ENCODE results near the gene CHIT1. TPM values are rescaled to one million over a fixed set of nuclear protein-coding genes. Genes with fewer than 3 reads are reported as not detected.

CHIT1 gene
- total and polyA plus RNA-seq, 9 of the 15 experiments (the other 6 are each of a cell fraction or from before 2014, with no cell fraction given): not detected

DNA sequence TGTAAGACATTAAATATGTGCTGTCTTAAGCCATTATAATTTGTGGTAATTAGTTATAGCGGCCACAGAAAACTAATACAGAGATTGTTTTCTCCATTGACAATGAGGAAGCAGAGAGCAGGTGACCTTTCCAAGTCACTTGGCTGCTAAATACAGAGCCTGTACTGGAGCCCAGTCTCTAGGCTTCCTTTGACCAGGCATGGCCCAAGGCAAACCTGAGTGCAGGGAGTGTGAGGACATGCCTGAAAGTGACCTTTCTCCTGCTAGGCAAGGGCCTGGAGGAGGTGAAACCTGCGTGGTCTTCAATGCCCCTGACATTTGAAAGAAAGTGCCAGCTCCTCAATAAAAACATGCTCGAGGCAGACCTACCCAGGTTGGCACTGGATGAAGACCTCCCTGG is 30.5 kb downstream of the CHIT1 start:
- in situ Hi-C loops (cut with MboI): no loop called here
- Histone ChIP-seq H2AFZ (ENCODE audit: low read depth, low read length) (no peak overlapping the region), H3K36me3 (ENCODE audit: control insufficient read depth, insufficient read depth, low read length) (no peaks in the 10 kb centered on the region), H3K79me2 (ENCODE audit: control insufficient read depth, insufficient read depth, low read length) (no peaks in the 10 kb centered on the region), H3K4me3 (no peak overlapping the region), H3K9me3 (replicated peaks; ENCODE audit: control insufficient read depth, insufficient read depth, low read depth, low read length) (no peaks in the 10 kb centered on the region), H3K4me2 (ENCODE audit: insufficient read depth, low read length) (no peak overlapping the region), H3K4me1 (replicated peaks in 1 of 2; ENCODE audit: control insufficient read depth in 2 of 2, insufficient read depth in 2 of 2, low read length in 2 of 2) (no peaks in the 10 kb centered on the region), H3K9me1 (ENCODE audit: control insufficient read depth, insufficient read depth, low read length) (no peaks in the 10 kb centered on the region), H3K27me3 (ENCODE audit: control insufficient read depth in 2 of 2, insufficient read depth in 2 of 2, low read length in 2 of 2) (peaks cover 33 to 41% of the 10 kb centered on the region in 2 experiments; a peak in 4 of 5 replicates), H4K20me1 (replicated peaks; ENCODE audit: control insufficient read depth, insufficient read depth, low read length) (no peaks in the 10 kb centered on the region; the same call in 1 of the 2 replicates), H3K27ac (ENCODE audit: extremely low read depth, low read depth, low read length) (no peak overlapping the region), H3K9ac (ENCODE audit: insufficient read depth in 1 of 2, low read depth in 2 of 2, low read length in 2 of 2) (no peak overlapping the region)
- WGBS (ENCODE audit: insufficient coverage, low coverage, missing lambda C conversion rate): 0% methylated on average over 3 of the region's 3 CpGs
- no peak for DNase-seq (ENCODE audit: extremely low read depth in 1 of 4, low spot score in 3 of 4)
- BruUV-seq (replicated peaks): no TSS peak
- FAIRE-seq: no peak
- POLR2A ChIA-PET: interaction anchor here (0.5 to 0.6 kb wide), 2 partner anchors 21 to 100 kb away, joined by 3 to 4 read pairs; no protein-coding TSS in a partner anchor
- intact Hi-C loops (cut with micrococcal nuclease): no loop called here
- no peak for TF ChIP-seq ZKSCAN8 (CRISPR knock-in tag; IDR thresholded peaks at IDR 0.05)
- no peak for TF ChIP-seq GTF2F1 (IDR thresholded peaks at IDR 0.05; ENCODE audit: low read depth, low read length)
- TF ChIP-seq, protein P1, sequence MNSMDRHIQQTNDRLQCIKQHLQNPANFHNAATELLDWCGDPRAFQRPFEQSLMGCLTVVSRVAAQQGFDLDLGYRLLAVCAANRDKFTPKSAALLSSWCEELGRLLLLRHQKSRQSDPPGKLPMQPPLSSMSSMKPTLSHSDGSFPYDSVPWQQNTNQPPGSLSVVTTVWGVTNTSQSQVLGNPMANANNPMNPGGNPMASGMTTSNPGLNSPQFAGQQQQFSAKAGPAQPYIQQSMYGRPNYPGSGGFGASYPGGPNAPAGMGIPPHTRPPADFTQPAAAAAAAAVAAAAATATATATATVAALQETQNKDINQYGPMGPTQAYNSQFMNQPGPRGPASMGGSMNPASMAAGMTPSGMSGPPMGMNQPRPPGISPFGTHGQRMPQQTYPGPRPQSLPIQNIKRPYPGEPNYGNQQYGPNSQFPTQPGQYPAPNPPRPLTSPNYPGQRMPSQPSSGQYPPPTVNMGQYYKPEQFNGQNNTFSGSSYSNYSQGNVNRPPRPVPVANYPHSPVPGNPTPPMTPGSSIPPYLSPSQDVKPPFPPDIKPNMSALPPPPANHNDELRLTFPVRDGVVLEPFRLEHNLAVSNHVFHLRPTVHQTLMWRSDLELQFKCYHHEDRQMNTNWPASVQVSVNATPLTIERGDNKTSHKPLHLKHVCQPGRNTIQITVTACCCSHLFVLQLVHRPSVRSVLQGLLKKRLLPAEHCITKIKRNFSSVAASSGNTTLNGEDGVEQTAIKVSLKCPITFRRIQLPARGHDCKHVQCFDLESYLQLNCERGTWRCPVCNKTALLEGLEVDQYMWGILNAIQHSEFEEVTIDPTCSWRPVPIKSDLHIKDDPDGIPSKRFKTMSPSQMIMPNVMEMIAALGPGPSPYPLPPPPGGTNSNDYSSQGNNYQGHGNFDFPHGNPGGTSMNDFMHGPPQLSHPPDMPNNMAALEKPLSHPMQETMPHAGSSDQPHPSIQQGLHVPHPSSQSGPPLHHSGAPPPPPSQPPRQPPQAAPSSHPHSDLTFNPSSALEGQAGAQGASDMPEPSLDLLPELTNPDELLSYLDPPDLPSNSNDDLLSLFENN (IDR thresholded peaks at IDR 0.05; ENCODE audit: low read depth in 2 of 2, low read length in 2 of 2): no peak
- CTCF ChIA-PET (ENCODE audit: low intra/inter-chr PET ratio): no interaction called here
- no peak for ATAC-seq
